GM12878 (cell line): ENCODE measurements around the gene ZNF765. TPM values are rescaled to one million over a fixed set of nuclear protein-coding genes. Genes with fewer than 3 reads are reported as not detected.
A peak's percentile ranks its signal among the peaks of the same experiment; 100 is the strongest.

Experiments used
- ATAC-seq: fragments of 200-7000 bp; cut with Tn5 transposase; 3 replicates; pipeline ENCODE4 v1.9.1; 2020; ENCODE audit warnings: mild to moderate bottlenecking, moderate library complexity
- BruUV-seq: library from RNA; stranded (reverse); fragments of 400-500 nt; replicated peaks from 2 replicates; lab custom pipeline; 2021; lab: Mats Ljungman, UMichigan
- CTCF ChIA-PET: fragments of 300-600 bp; sonication (Branson Sonifier 250); formaldehyde crosslinking; extraction: SDS; loops from one replicate; lab custom pipeline; 2021; ENCODE audit warnings: inconsistent platforms; lab: Yijun Ruan, JAX
- POLR2A ChIA-PET: fragments of 350-600 bp; formaldehyde crosslinking; extraction: SDS; loops from one replicate; lab custom pipeline; 2021; ENCODE audit warnings: inconsistent platforms; lab: Charles Lee
- RAD21 ChIA-PET: fragments of 300-600 bp; sonication (Branson Sonifier 250); formaldehyde crosslinking; loops from one replicate; lab custom pipeline; 2023; ENCODE audit warnings: antibody characterized with exemption; ENCODE audit not compliant: unreplicated experiment; lab: Charles Lee
- SMC1A ChIA-PET: fragments of 300-600 bp; sonication (Branson Sonifier 250); formaldehyde crosslinking; loops from one replicate; lab custom pipeline; 2023; ENCODE audit not compliant: unreplicated experiment, uncharacterized antibody; lab: Charles Lee
- DNase-seq: peaks from one replicate; pipeline ENCODE4 v3.0.0-alpha.2; 2011; ENCODE audit warnings: low read depth, low spot score
- FAIRE-seq: peaks from 3 replicates; lab custom pipeline; 2011; peaks lifted over from hg19 to GRCh38; lab: Jason Lieb, UNC
- H2AFZ ChIP-seq: 2 replicates; pipeline ENCODE4 v1.6.0; 2011; ENCODE audit warnings: low read depth, low read length, control low read depth; ENCODE audit not compliant: control insufficient read depth
- H3K27ac ChIP-seq: 2 replicates; pipeline ENCODE4 v1.5.1; 2011; ENCODE audit warnings: control low read depth; ENCODE audit not compliant: control insufficient read depth, insufficient read depth
- H3K27me3 ChIP-seq, 2 experiments: replicated peaks in 1 of 2; 2 replicates each; pipeline versions ENCODE4 v1.6.0 to v1.6.1; 2011; ENCODE audit warnings: low read length in 1 of 2; ENCODE audit not compliant: control insufficient read depth in 2 of 2, insufficient read depth in 2 of 2
- H3K36me3 ChIP-seq, 2 experiments: 2 replicates each; pipeline ENCODE4 v1.5.1; 2011; ENCODE audit warnings: low read length in 1 of 2; ENCODE audit not compliant: control insufficient read depth in 2 of 2, insufficient read depth in 2 of 2
- H3K4me1 ChIP-seq: 2 replicates; pipeline ENCODE4 v1.6.1; 2011; ENCODE audit warnings: mild to moderate bottlenecking, low read length, moderate library complexity, mixed read lengths; ENCODE audit not compliant: control insufficient read depth, insufficient read depth
- H3K4me2 ChIP-seq: 2 replicates; pipeline ENCODE4 v1.6.0; 2011; ENCODE audit warnings: control low read depth; ENCODE audit not compliant: control insufficient read depth, insufficient read depth
- H3K4me3 ChIP-seq: fragments of 200-600 bp; sonication (generic); 2 replicates; pipeline ENCODE4 v1.5.1; 2016
- H3K79me2 ChIP-seq: 2 replicates; pipeline ENCODE4 v1.6.0; 2011; ENCODE audit warnings: low read length; ENCODE audit not compliant: control insufficient read depth, insufficient read depth
- H3K9ac ChIP-seq: 2 replicates; pipeline ENCODE4 v1.8.0; 2011; ENCODE audit warnings: low read length, control low read depth, mixed read lengths; ENCODE audit not compliant: control insufficient read depth, insufficient read depth
- H3K9me3 ChIP-seq: replicated peaks from 3 replicates; pipeline ENCODE4 v1.5.1; 2011; ENCODE audit warnings: mild to moderate bottlenecking, low read length; ENCODE audit not compliant: control insufficient read depth, insufficient read depth
- H4K20me1 ChIP-seq: 2 replicates; pipeline ENCODE4 v1.6.0; 2011; ENCODE audit not compliant: control insufficient read depth, insufficient read depth
- IKZF1 ChIP-seq: fragments of 450-650 bp; conservative IDR thresholded peaks from 2 replicates; pipeline ENCODE4 v1.6.1; 2017; ENCODE audit warnings: antibody characterized with exemption, mild to moderate bottlenecking
- JUNB ChIP-seq: IDR thresholded peaks from 2 replicates; pipeline ENCODE4 v1.6.1; 2016; ENCODE audit warnings: antibody characterized with exemption, mild to moderate bottlenecking
- RAD21 ChIP-seq: IDR thresholded peaks from 2 replicates; pipeline ENCODE4 v1.6.1; 2011; ENCODE audit warnings: mild to moderate bottlenecking, low read depth, low read length, moderate library complexity; ENCODE audit not compliant: insufficient read depth
- RUNX3 ChIP-seq: IDR thresholded peaks from 2 replicates; pipeline ENCODE4 v1.6.1; 2012; ENCODE audit warnings: low read length, inconsistent platforms
- SMC3 ChIP-seq: IDR thresholded peaks from 2 replicates; pipeline ENCODE4 v1.6.1; 2011; ENCODE audit warnings: low read length, improper control_type of control experiment, borderline replicate concordance
- WGBS: methylation state at CpG from one replicate; pipeline ENCODE4 v1.1.6; 2016; ENCODE audit warnings: low lambda C conversion rate; ENCODE audit not compliant: insufficient replicate concordance, insufficient coverage; ENCODE audit errors: missing lambda C conversion rate; 5-methylcytosine and 5-hydroxymethylcytosine counted together
- in situ Hi-C: fragments of 300-500 bp; cut with MboI; formaldehyde crosslinking; loops from 9 replicates; pipeline ENCODE4 v1.14.3; 2018; ENCODE audit warnings: mixed read lengths
- intact Hi-C: fragments of 100-400 bp; cut with micrococcal nuclease; formaldehyde crosslinking; loops from one replicate; pipeline ENCODE4 v1.14.2; 2022; ENCODE audit not compliant: unreplicated experiment
- polyA plus RNA-seq, 11 experiments: library from polyadenylated mRNA; depleted of rRNA in 4 of 11; unstranded in 6 of 11; stranded (reverse) in 5 of 11; fragments of >200 nt; fragmentation: Nextera tagmentation in 4 of 11; fragmentation: Illumina TruSeq in 1 of 11; extraction: Ambion mirVana in 4 of 11; extraction: Trizol in 1 of 11; gene quantifications; 1 replicate in 1 of 11; 2 replicates in 10 of 11; pipeline versions ENCODE4 v1.2.1 to v1.2.3, GENCODE V29; 2011 to 2016; ENCODE audit warnings: inconsistent platforms in 2 of 11, missing spikeins in 2 of 11, low read depth in 1 of 11
- total RNA-seq, 4 experiments: library from RNA; depleted of rRNA in 3 of 4; stranded (reverse); fragments of >200 nt in 3 of 4; fragmentation: Illumina TruSeq in 1 of 4; extraction: Trizol in 1 of 4; gene quantifications; 2 replicates each; pipeline versions ENCODE4 v1.2.1 to v1.2.3, GENCODE V29; 2013 to 2021
- TF ChIP-seq, protein P1 (sequence below), 3 experiments: IDR thresholded peaks in 2 of 3; conservative IDR thresholded peaks in 1 of 3; 2 replicates each; pipeline ENCODE4 v1.5.1; 2011; ENCODE audit warnings: low read depth in 3 of 3, low read length in 3 of 3, mild to moderate bottlenecking in 3 of 3, control low read depth in 2 of 3, moderate library complexity in 2 of 3, inconsistent platforms in 1 of 3, mixed read lengths in 1 of 3; ENCODE audit not compliant: control insufficient read depth in 2 of 3, insufficient read depth in 1 of 3; ENCODE audit errors: extremely low read depth in 1 of 3

The ZNF765 gene
- total and polyA plus RNA-seq, 10 of the 15 experiments (the other 5 are each of a cell fraction or from before 2014, with no cell fraction given) = 2.9 to 12.7 (median 7.0) TPM

- no peak overlapping the region for H3K4me2 ChIP-seq
- no peaks in the 10 kb centered on the region for H3K36me3 ChIP-seq
- POLR2A ChIA-PET = no interaction called here
- SMC1A ChIA-PET = interaction anchor here (0.6 to 1.2 kb wide), 4 partner anchors 44 to 599 kb away, joined by 3 to 5 read pairs (median 4); no protein-coding TSS in a partner anchor
- BruUV-seq = no TSS peak
- FAIRE-seq (peak; percentile 78), DNase-seq (peak; percentile 15)
- no peak overlapping the region for H3K27ac ChIP-seq
- H3K4me1 ChIP-seq = no peaks in the 10 kb centered on the region
- no peaks in the 10 kb centered on the region for H3K27me3 ChIP-seq
- H3K4me3 ChIP-seq = no peak overlapping the region
- in situ Hi-C loops (loop anchor here (10.0 kb wide), 1 partner anchor 600 kb away; no protein-coding TSS in a partner anchor), intact Hi-C loops (loop anchor here (10.0 kb wide), 1 partner anchor 600 kb away; no protein-coding TSS in a partner anchor)
- H3K79me2 ChIP-seq = no peaks in the 10 kb centered on the region
- 50% methylated on average over 9 of the region's 9 CpGs for WGBS
- CTCF ChIA-PET = interaction anchor here (0.8 to 2.8 kb wide), 15 partner anchors 9 to 809 kb away, joined by 3 to 16 read pairs (median 4); no protein-coding TSS in a partner anchor
- H4K20me1 ChIP-seq = no peaks in the 10 kb centered on the region
- RAD21 ChIA-PET = interaction anchor here (0.7 to 2.3 kb wide), 5 partner anchors 30 to 712 kb away, joined by 3 to 13 read pairs (median 3); partner anchors contain the start of gene CNOT3
- no peak for TF ChIP-seq JUNB
- peak; percentile 64 for TF ChIP-seq SMC3
- peak; percentile 69 for TF ChIP-seq RAD21
- peak; percentile 63 for TF ChIP-seq RUNX3
- TF ChIP-seq, protein P1, sequence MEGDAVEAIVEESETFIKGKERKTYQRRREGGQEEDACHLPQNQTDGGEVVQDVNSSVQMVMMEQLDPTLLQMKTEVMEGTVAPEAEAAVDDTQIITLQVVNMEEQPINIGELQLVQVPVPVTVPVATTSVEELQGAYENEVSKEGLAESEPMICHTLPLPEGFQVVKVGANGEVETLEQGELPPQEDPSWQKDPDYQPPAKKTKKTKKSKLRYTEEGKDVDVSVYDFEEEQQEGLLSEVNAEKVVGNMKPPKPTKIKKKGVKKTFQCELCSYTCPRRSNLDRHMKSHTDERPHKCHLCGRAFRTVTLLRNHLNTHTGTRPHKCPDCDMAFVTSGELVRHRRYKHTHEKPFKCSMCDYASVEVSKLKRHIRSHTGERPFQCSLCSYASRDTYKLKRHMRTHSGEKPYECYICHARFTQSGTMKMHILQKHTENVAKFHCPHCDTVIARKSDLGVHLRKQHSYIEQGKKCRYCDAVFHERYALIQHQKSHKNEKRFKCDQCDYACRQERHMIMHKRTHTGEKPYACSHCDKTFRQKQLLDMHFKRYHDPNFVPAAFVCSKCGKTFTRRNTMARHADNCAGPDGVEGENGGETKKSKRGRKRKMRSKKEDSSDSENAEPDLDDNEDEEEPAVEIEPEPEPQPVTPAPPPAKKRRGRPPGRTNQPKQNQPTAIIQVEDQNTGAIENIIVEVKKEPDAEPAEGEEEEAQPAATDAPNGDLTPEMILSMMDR (IDR thresholded peaks at IDR 0.05 in 2 of 3, conservative IDR thresholded peaks at IDR 0.05 in 1 of 3; ENCODE audit: control insufficient read depth in 2 of 3, extremely low read depth in 1 of 3, insufficient read depth in 1 of 3, low read depth in 3 of 3, low read length in 3 of 3) = peak; percentile 52 to 71 (median 66); a peak in 4 of 6 replicates
- TF ChIP-seq IKZF1 = 0 out of 2 replicates have a peak, but pooled peaks have one; percentile 22
- TF ChIP-seq, all 136 proteins: peak for 5
- Histone ChIP-seq H2AFZ (no peak overlapping the region), H3K9ac (no peak overlapping the region), H3K9me3 (no peaks in the 10 kb centered on the region)
- ATAC-seq = peak; percentile 86
Observed at GRCh38 chr19:53424968-53425597, 30.1 kb downstream of the ZNF765 start.
